DMS114 treated with DMSO at 0.1 percent for 48 hours (cell line): ENCODE data around the gene HLA-DRA.
A peak's percentile ranks its signal among the peaks of the same experiment; 100 is the strongest.
"Not testable (repeated sequence)": the region's sequence is repeated elsewhere in the genome, so short reads cannot be mapped to it uniquely, and the experiment has no call there.

ENCODE experiments used
- DNase-seq: peaks from one replicate; lab custom pipeline; 2025; ENCODE audit not compliant: unreplicated experiment; lab: John Stamatoyannopoulos, UW

The HLA-DRA gene

GRCh38 chr6:32430179-32430578, 9.5 kb upstream of the HLA-DRA start:
- DNase-seq = no peak

DNA sequence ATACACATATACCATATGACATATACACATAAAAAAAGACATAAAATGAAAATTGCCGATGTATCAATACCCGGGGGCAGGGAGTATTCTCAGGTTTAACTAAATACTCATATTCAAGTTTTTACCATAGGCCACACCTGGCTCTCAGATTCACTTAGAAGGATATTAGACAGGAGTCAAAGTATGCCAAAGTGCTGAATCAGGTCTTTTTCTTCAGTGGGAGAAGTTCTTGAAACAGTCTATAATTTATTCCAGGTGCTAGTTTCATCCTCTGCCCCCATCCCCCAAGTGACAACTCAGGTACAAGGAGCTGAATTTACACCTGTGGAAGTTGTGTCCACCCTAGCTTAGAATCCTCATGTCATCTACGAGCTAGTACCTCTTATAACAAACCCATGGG, 8.5 kb upstream of the HLA-DRA start:
- no peak for DNase-seq

GRCh38 chr6:32432050-32432450, 7.6 kb upstream of the HLA-DRA start:
- peak; percentile 62 for DNase-seq

GRCh38 chr6:32433950-32434349, 5.7 kb upstream of the HLA-DRA start:
- not testable (repeated sequence) for DNase-seq

- DNase-seq = no peak
These were observed 3.5 kb upstream of the HLA-DRA start for GRCh38 chr6:32436186-32436585.

- DNase-seq = peak; percentile 12
These were observed 2.5 kb upstream of the HLA-DRA start for GRCh38 chr6:32436995-32437836.

DNA sequence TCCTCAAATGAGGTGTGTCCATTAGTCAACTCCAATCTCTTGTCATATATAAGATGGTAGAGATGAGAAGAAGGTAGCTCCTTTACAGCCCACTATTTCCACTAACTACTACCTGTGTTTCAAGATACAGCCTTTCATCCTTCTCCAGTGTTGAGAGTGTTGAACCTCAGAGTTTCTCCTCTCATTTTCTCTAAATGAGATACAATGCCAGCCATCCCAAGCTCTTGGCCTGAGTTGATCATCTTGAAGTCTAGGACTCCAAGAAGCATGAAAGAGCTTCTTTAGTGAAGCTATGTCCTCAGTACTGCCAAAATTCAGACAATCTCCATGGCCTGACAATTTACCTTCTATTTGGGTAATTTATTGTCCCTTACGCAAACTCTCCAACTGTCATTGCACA, 548 bp upstream of the HLA-DRA start:
- no peak for DNase-seq

GRCh38 chr6:32442243-32442667, 2.6 kb downstream of the HLA-DRA start:
- no peak for DNase-seq

GRCh38 chr6:32442977-32443552, 3.4 kb downstream of the HLA-DRA start:
- DNase-seq = no peak

- DNase-seq = no peak
These were observed 4.7 kb downstream of the HLA-DRA start for GRCh38 chr6:32444433-32444832.

DNA sequence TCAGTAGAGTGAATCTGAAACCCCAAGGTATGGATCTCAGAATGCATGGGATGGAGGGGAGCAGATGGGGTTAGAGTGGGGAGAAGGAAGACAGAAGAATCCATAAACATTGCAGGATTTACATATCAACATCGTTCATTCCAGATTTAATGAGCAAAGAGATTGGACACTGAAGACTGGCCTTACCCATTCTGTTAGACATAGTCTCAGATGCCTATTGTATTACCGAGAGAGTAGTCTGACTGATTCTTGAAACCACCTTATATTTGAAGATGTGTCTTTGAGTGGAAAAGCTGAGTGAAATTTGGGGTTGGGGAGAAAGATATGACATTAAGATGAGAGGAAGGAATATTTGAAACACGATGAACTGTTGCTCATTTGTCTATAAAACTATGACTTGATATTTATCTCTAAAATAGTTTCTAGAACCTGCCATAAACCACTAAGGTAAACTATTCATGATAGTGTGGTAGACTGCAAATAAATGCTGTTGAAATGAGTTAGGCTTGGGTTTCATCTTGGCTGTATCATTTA, 5.7 kb downstream of the HLA-DRA start:
- no peak for DNase-seq

- no peak for DNase-seq
These were observed 8.2 kb downstream of the HLA-DRA start for GRCh38 chr6:32447932-32448331.

- no peak for DNase-seq
These were observed 9.5 kb downstream of the HLA-DRA start for GRCh38 chr6:32449088-32449736.

DNA sequence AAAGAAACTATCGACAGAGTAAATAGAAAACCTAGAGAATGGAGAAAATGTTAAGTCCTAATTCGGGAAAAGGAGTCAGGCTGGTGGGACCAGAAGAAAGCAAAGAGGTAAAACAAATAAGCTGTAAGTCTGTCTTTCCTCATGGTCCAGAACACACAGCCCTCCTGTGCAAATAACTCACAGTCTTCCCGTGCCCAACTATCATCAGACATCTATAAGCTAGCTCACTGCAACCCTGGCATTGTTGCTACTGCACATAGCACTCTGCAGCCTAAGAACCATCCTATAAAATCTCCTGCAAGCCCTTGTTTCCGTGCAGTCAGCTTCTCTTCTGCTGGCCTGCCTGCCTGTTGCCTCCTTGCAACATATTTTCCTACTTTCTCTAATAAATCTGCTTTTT, 17.4 kb downstream of the HLA-DRA start:
- no peak for DNase-seq

- peak; percentile 22 for DNase-seq
These were observed 20.2 kb downstream of the HLA-DRA start for GRCh38 chr6:32459781-32460424.

- no peak for DNase-seq
These were observed 20.8 kb downstream of the HLA-DRA start for GRCh38 chr6:32460528-32460927.

DNA sequence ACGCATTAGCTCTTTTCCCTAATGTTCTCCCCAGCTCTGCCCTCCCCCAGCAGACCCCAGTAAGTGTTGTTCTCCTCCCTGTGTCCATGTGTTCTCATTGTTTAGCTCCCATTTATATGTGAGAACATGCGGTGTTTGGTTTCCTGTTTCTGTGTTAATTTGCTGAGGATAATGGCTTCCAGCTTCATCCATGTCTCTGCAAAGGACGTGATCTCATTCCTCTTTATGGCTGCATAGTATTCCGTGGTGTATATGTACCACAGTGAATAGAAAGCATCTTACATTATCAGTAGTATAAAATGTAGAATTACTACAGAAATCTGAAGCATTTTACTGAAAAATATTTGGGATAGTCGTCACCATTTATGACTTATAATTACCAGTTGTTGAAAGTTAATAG, 21.8 kb downstream of the HLA-DRA start:
- DNase-seq = no peak

GRCh38 chr6:32462609-32463008, 22.9 kb downstream of the HLA-DRA start:
- no peak for DNase-seq

DNA sequence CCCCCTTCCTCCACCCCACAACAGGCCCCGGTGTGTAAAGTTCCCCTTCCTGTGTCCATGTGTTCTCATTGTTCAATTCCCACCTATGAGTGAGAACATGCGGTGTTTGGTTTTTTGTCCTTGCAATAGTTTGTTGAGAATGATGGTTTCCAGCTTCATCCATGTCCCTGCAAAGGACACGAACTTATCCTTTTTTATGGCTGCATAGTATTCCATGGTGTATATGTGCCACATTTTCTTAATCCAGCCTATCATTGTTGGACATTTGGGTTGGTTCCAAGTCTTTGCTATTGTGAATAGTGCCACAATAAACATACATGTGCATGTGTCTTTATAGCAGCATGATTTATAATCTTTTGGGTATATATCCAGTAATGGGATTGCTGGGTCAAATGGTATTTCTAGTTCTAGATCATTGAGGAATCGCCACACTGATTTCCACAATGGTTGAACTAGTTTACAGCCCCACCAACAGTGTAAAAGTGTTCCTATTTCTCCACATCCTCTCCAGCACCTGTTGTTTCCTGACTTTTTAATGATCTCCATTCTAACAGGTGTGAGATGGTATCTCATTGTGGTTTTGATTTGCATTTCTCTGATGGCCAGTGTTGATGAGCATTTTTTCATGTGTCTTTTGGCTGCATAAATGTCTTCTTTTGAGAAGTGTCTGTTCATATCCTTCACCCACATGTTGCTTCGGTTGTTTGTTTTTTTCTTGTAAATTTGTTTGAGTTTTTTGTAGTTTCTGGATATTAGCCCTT, 28.2 kb downstream of the HLA-DRA start:
- DNase-seq = not testable (repeated sequence)

- no peak for DNase-seq
These were observed 33.2 kb downstream of the HLA-DRA start for GRCh38 chr6:32472781-32473375.
